Measurements from ENCODE around the gene IL11RA.

The IL11RA gene

DNA sequence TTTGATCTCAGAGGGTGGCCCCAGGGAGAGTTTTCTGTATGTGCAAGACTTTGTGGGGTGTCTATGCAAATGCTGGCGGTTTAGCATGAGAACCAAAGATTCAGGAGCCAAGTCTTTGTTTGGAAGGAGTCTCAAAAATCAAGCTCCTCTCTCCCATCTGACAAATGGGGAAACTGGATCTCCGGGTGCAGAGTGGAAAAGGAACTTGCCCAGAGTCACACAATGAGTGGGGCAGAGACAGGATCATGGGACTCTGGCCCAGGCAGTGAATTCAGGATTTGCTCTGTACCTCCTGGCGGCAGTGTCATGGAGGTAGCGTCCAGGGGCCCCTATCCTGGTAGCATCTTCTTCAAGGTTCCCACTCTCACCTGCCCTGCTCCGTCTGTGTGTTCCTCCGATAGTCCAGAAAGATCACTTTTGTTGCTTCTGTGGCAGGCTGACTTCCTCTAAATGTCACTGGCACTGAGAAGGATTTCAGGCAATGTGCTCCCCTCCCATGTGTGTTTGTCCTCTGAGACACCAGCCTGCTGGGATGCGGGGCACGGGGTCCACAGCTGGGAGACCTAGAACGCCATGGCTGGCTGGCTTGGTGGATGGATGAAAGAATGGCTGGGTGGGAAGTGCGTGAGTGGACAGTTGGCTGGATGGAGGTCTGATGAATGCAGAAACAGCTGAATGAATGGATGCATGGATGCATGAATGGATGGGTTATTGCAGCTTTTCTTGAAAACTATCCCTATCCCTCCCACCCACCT, 35.5 kb downstream of the IL11RA start:
- DNase-seq = no peak

DNA sequence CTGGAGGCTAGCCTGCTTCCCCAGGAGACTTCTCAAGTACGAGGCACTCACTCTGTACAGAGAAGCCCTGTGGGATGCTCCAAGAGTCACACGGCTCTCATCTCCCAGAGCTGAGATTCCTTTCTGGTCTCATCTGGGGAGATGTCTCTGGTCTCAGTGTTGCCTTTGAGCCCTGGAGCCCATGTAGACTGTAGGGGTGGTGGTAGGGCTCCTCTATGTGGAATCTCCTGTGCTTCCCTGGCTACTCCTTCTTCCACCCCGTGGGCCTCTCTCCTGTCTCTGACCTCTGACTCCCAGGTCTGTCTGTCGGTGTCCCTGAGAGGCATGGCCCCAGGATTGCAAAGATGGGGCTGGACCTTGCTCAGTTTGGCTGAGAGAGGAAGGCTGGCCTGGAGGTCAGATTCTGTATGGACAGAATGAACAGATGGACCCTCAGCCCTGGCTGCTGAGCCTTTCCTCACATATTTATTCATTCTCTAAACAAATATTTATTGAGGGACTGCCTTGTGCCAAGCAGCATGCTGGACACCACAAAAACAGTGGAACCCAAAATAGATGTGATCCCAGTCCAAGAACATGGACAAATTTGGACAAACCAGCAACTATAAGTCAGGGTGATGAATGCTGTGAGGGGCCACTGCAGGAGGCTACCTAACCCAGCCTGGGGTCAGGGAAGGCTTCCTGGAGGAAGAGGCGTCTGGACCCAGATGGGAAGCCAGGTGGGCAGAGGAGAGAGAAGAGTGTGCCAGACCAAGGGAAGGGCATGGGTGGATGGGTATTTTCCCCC, 36.5 kb downstream of the IL11RA start:
- DNase-seq = no peak

DNA sequence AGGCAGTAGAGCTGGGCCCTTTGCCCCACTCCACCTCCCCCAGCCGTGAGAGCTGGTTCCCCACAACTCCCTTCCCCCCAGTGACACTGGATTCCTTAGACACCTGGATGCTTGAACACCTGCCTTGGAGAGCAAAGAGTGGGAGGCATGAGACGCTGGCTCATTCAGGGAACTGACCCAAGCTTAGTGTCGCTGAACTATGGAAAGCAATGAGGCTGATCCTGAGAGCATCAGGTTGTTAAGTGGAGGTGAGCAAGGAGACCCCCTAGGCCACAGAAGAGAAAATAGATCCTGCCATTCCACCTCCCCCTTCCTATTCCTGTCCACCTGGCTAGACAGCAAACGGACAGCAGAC, 37.1 kb downstream of the IL11RA start:
- no peak for DNase-seq

DNA sequence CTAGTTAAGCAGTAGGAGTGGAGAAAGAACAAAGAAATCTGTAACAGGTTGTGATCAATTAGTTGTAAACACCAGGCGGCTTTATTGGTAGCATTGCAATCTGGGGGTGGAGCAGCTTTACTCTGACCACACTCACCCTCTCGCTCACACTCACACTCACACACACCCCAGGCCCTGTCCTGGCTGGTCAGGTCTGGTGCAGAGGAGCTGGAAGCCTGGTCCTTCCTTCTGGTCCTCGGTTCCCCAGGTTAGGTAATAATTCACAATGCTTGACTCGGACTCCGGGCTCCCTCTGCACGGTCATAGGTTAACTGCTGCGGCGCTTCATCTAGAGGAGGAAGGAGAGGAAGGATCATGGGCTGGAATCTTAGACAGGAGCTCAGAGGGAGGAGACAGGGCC, 37.5 kb downstream of the IL11RA start:
- DNase-seq = no peak

DNA sequence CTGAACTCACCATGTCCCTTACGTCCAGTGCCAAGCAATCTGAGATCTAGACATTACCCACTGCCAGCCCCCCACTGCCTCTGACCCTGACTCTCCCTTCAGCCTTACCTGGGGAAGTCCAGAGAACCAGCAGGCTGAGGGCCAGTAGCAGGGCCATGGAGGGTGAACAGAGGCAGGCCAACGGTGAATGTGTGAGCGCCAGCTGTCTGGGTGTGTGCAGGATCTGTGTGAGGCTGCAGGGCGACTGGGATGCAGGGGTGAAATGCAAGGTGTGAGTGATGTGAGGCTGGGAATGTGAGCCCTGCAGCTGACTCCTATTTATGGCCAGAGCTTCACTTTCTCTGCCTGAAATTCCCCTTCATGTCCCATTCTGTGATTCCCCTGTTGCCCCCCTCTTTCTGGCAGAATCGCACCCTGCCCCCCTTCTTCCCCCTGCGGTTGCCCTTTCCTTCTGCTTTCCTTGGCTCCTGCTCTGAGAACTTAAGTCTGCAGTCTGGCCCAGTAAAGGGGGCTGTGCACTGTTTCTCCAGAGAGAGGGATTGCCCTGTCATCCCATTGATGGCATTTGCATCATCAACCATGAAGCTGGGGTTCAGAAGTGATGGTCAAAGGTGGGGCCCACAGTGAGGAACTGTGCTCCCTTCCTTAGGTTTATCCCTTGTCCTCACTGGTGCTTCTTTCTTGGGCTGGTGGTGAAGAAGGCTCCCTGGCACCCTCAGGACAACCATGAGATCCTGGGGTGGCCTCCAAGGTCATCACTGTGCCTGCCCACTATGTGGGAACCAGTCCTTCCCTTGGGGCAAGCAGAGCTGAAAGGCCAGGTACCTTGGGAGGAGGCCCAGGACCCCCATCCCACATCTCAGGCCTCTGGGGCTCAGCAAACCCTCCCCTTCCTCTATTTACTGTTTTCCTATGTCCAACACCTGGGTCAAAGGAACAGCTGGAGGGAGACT, 39.3 kb downstream of the IL11RA start, which contains the start of gene CCL19:
Gene CCL19 (minus strand): TSS at position 294 of the 953 bp plus-strand sequence. CDS start 137 bp downstream, at position 157.
- no peak for DNase-seq

DNA sequence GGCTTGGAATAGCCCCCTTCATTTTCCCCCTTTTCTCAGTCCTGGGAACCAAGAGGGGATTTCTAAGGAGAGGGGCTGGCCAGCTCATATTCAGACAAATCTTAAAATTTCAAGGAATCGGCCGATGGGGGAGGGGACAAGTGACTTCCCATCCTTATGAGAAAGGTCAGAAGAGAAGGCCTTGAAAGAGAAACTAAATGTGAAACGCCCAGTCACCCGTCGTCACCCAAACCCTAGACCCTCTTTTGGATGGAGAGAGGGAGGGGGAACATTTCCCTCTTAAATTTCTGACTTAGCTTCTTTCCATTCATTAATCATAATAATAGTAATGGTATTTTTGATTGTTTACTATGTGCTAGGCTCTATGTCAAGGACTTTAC, 39.9 kb downstream of the IL11RA start:
- no peak for DNase-seq

DNA sequence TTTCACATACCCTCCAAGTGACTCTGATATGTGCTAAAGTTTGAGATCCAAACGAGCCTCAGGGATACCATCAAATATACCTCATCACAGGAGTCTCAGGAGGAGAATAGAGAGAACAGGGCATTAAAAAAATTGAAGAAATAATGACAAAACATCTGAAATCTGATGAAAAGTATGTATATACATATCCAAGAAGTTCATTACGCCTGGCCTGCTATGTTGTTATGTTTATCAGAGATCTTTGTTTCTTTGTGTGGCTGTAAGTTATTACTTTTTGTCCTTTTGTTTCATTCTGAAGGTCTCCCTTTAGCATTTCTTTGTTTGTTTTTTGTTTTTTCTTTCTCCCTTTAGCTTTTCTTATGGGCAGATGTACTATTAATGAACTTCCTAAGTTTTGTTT, 41.6 kb downstream of the IL11RA start:
- no peak for DNase-seq

DNA sequence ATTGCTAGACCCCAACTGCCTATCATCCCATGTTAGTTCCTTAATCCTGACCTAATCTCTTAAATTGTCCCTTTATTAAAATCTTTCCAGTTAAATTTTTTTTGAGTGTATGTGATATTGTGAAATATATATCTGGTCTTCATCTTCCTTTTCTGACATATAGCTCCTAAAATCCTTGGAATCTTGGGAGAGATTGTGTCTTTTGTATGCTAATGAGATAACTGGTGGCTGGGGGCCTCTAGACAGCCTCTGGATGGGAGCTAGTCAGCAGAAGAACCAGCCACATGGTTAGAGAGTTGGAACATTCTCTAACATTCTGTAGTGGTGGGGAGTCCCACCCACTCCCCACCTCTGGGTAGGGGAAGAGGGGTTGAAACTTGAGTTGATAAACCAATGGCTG, 42.8 kb downstream of the IL11RA start:
- DNase-seq = no peak

DNA sequence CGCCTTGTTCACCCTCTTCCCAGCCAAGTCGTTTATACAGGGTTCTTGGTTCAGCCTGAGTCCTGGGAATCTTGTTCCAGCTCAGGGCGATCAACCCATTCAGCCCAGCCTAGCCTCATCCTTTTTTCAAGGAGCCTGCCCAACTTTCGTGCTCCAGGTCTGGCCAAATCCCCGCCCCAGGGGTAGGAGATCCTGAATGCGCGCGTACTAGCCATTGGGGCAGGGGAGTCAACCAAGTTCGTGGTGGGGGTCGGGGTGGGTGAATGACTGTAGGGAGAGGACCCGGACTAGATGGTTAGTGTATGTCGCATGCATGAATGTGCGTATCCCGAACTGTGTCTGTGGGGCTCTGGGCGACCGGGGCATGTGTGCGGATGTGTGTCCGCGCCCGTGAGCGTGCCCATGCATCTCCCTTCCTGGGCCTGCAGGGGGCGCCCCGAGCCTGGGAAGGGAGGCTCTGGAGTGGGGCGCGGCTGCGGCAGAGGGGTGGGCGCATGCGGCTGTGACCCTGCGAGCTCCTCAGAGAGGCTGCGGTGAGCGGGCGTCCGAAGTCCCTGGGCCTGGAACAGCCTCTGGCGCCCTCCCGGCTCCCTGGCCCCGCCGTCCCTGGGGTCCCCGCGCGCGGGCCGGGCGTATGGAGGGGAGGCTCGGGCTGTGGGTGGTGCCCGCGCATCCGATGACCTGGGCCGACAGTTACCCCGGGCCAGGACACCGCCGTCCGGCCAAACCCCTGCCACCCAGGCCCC, 49.2 kb downstream of the IL11RA start:
- DNase-seq = peak; percentile 68 to 84

DNA sequence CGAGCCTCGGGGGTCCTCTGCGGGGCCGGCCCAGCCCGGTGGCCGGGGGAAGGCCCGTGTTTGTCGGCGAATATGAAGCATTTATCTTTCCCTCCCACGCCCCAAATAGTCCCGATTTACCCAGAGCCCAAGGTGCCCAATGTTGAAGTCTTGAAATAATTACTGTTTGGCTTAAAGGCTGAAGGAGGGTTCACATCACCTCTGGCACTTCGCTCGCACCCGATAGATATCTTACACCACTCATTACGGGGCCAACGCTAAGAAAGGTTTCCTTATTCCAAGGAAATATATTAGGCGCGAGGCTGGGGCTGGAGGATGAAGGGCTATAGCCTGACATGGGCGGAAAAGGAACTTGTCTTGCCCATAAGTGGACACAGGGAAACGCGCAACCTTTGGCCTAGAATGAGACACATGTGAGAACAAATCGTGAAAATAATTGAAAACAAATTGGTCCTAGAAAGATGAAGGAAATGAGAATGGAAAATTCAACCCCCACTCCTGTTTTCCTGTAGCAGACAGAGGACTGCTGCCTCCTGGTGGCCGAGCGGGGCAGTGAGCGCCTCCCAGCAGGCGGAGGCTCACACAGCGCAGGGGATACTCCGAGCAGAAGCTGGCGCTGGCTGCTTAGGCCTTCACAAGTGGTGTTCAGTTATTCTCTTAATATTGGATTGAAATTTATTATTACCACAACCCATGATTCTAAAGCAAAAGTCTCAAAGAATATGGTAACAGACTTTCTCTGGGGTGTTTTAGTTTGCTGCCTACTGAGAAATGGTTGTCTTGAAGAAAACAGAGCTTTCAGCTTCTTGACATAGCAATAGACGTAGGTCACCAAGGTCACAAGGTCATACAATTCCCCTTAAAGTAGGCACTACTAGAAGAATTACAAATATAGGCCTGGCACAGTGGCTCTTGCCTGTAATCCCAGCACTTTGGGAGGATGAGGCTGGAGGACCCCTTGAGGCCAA, 50.1 kb downstream of the IL11RA start:
- DNase-seq = peak; percentile 67 to 73

DNA sequence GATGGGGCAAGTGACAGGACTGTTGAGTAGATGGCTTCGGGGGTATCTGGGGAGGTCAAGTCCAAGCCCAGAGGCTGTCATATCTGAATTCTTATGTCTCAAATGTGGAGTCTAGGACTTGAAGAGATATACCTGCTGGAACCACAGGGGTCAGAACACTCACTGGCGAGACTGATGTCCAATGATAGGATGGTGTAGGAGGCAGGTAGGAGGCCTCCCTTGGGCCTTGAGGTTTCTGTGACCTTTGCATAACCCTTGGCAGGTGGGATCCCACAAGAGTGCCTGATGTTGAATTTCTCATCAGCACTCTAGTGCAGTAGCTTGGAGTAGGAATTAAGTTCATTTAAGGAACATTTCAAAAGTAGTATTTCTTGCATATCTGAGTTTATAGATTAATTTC, 55.1 kb downstream of the IL11RA start:
- no peak for DNase-seq

DNA sequence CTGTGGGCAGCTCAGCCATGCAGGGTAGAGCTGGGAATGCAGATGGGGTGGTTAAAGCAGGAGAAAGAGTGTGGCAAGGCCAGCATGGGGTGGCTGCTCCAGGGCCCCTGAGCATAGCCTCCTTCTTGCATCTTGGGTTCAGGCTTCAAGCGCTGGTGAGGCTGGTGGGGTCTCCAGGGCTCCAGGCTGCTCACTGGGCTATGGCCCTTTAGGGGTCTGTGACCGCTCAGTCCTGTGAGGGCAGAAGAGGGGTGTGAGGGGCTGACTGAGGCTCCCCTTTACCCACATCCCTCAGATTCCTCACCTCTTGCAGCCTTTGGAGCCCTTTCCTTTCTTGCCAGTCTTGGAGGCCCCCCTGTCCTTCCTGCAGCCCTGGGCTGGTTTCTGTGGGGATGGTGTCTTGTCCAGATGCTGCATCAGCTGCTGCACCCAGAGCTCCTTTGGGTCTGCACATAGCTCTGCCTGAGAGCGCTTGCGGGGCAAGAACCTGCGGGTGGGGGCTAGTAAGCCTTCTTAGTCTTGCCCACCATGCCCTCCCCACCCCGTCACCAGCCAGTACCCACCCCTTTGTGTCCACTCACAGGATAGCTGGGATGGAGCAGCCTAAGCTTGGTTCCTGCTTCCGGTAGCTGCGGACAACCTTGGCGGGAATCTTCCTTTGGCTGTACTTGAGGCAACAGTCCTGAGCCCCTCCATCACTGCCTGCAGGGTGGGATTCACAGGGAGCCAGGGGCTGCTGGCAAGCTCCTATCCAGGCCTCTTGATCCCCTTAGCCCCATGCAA, 57.4 kb downstream of the IL11RA start:
- DNase-seq = no peak

DNA sequence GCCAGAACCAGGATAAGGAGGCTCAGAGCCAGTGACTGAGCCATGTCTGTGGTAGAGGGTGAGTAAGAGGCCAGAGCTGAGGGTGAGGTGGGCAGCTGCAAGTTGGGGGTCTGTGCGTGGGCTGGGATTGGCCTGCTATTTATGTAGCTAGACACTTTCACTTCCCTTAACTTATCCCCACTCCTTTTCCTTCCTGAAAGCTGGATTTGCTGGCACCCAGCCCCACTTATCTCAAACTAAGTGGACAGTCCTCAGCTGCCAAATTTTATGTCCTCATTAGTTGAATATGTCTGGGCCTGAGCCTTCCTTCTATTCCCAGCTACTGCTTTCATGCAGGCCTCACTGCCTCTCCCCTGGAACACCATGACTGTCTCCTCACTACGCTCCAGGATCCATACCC, 58.0 kb downstream of the IL11RA start, which contains the start of gene CCL21:
Gene CCL21 (minus strand): TSS at position 114 of the 400 bp plus-strand sequence. CDS start 70 bp downstream, at position 44.
- DNase-seq = no peak
